Endodermal cell (in vitro differentiated cells): ENCODE measurements around the gene GGA1. TPM values are rescaled to one million over a fixed set of nuclear protein-coding genes. Genes with fewer than 3 reads are reported as not detected.

ENCODE experiments used
- DNase-seq: peaks from one replicate; pipeline ENCODE4 v3.0.0-alpha.2; 2017
- H3K27ac ChIP-seq: 2 replicates; pipeline ENCODE4 v1.5.1; 2013; ENCODE audit warnings: mild to moderate bottlenecking, low read depth, low read length, moderate library complexity
- H3K27me3 ChIP-seq: 2 replicates; pipeline ENCODE4 v1.6.1; 2013; ENCODE audit warnings: mild to moderate bottlenecking, low read length, moderate library complexity; ENCODE audit not compliant: insufficient read depth, control insufficient read depth, poor library complexity, severe bottlenecking
- H3K36me3 ChIP-seq: 2 replicates; pipeline ENCODE4 v1.7.0; 2013; ENCODE audit warnings: mild to moderate bottlenecking, low read length, moderate library complexity; ENCODE audit not compliant: control insufficient read depth, insufficient read depth
- H3K4me1 ChIP-seq: one replicate; pipeline ENCODE4 v1.7.0; 2013; ENCODE audit warnings: low read length; ENCODE audit not compliant: control insufficient read depth, insufficient read depth
- H3K4me3 ChIP-seq: 2 replicates; pipeline ENCODE4 v1.5.1; 2013; ENCODE audit warnings: mild to moderate bottlenecking, low read length, moderate library complexity
- H3K9ac ChIP-seq: 2 replicates; pipeline ENCODE4 v1.6.1; 2013; ENCODE audit warnings: mild to moderate bottlenecking, low read length, moderate library complexity; ENCODE audit not compliant: poor library complexity, severe bottlenecking; ENCODE audit errors: extremely low read depth
- H3K9me3 ChIP-seq: 2 replicates; pipeline ENCODE4 v1.6.1; 2013; ENCODE audit warnings: mild to moderate bottlenecking, low read length, moderate library complexity; ENCODE audit not compliant: control insufficient read depth
- H3K27ac Mint-ChIP-seq: 2 replicates; pipeline ENCODE4 v1.8.0; 2020; ENCODE audit warnings: mixed read lengths
- H3K27me3 Mint-ChIP-seq: 2 replicates; pipeline ENCODE4 v1.8.0; 2021; ENCODE audit warnings: mild to moderate bottlenecking, mixed read lengths; ENCODE audit not compliant: insufficient read depth
- H3K36me3 Mint-ChIP-seq: 2 replicates; pipeline ENCODE4 v1.8.0; 2020; ENCODE audit warnings: low read depth, mixed read lengths
- H3K4me1 Mint-ChIP-seq: 2 replicates; pipeline ENCODE4 v1.8.0; 2020; ENCODE audit warnings: mixed read lengths
- H3K4me3 Mint-ChIP-seq: 2 replicates; pipeline ENCODE4 v1.8.0; 2020; ENCODE audit warnings: mild to moderate bottlenecking, moderate library complexity, mixed read lengths
- H3K9me3 Mint-ChIP-seq: 2 replicates; pipeline ENCODE4 v1.8.0; 2020; ENCODE audit warnings: mild to moderate bottlenecking, mixed read lengths
- CTCF ChIP-seq: fragments of 200-600 bp; sonication (generic); conservative IDR thresholded peaks from 2 replicates; pipeline ENCODE4 v1.5.0; 2021; ENCODE audit warnings: antibody characterized with exemption, mild to moderate bottlenecking
- WGBS, 2 experiments: methylation state at CpG; one replicate each; pipeline versions ENCODE4 v1.1.5 to v1.1.7; 2013; ENCODE audit warnings: missing lambda C conversion rate in 2 of 2, mixed read lengths in 1 of 2; ENCODE audit not compliant: insufficient coverage in 1 of 2, insufficient read length in 1 of 2; 5-methylcytosine and 5-hydroxymethylcytosine counted together
- total RNA-seq, 2 donors: library from RNA; stranded (reverse); fragmentation: NEBNext Ultra II Directional in 1 of 2; extraction: Animal tissue kit (Norgen Biotek cat#: 25700) in 1 of 2; gene quantifications; 2 replicates in 1 of 2; 3 replicates in 1 of 2; pipeline ENCODE4 v1.2.1, GENCODE V29; 2021

The GGA1 gene
- total RNA-seq, 2 donors from 2014 or later, result 87.5 TPM

DNA sequence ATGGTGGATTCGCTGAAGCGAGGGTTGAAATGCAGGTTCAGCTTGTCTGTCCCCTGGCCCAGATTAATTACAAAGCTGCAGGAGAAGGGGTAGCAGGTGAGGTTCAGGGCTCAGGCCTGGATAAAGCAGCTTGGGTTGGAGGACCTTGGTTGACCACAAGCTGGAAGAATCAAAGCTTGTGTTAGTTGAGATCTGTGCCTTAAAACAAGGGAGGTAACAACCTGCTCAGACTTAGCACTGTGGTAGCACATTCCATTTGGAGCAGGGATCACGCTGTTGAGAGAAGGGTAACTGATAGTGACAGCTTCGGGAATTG is 38.0 kb upstream of the GGA1 start:
- peaks cover 32% of the 10 kb centered on the region for H3K4me1 Mint-ChIP-seq
- no peaks in the 10 kb centered on the region for H3K27me3 Mint-ChIP-seq
- TF ChIP-seq CTCF, result no peak
- Histone ChIP-seq H3K4me1 (peaks cover 37% of the 10 kb centered on the region), H3K4me3 (no peak overlapping the region), H3K27ac (no peak overlapping the region), H3K36me3 (peaks cover 18% of the 10 kb centered on the region), H3K9ac (peak overlapping the region; percentile 13), H3K9me3 (no peaks in the 10 kb centered on the region), H3K27me3 (no peaks in the 10 kb centered on the region)
- WGBS, 2 experiments, result 86 to 100% methylated on average over 1 to 4 of the region's 4 CpGs
- H3K36me3 Mint-ChIP-seq, result peaks cover 15% of the 10 kb centered on the region
- DNase-seq, result no peak
- H3K4me3 Mint-ChIP-seq, result peak overlapping the region; percentile 36
- H3K9me3 Mint-ChIP-seq, result no peaks in the 10 kb centered on the region
- peak overlapping the region; percentile 96 for H3K27ac Mint-ChIP-seq

DNA sequence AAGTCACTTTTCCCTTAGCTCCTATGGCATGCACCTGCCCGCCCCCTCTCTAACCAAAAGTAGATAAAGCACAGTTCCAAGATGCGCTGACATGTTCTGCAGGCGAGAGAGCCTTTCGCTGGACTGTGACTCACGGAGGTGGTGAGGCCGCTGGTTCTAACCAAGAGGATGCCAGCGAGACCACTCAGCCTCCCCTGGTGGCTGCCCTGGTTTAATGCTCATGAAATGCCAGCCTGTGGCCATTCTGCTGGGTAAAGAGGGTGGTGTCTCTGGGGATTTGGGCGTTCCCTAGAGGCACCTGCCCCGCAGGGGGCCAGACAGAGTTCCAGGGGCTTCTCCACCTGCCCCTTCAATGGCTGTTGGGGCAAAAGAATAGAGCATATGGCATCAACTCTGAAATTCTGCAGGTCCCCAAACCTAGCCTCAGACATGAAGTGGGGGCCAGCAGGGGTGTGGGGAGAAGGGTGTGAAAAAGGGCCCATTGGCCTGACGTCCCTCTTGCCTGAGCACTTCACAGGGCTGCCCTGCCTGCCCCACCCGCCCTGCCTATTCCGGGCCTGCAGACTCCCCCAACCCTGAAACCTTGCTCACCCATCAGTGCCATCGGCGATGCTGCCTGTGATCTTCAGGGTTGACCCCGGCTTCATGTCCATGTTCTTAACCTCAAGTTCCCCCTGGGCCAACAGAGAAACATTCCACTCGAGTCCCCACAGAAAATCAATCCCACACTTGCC is 37.2 kb upstream of the GGA1 start:
- Histone ChIP-seq H3K4me3 (no peak overlapping the region), H3K36me3 (peaks cover 15% of the 10 kb centered on the region), H3K9ac (no peak overlapping the region), H3K4me1 (peaks cover 37% of the 10 kb centered on the region), H3K27ac (no peak overlapping the region), H3K9me3 (no peaks in the 10 kb centered on the region), H3K27me3 (no peaks in the 10 kb centered on the region)
- Mint-ChIP-seq H3K36me3 (peaks cover 11% of the 10 kb centered on the region), H3K27me3 (no peaks in the 10 kb centered on the region), H3K4me3 (no peak overlapping the region), H3K4me1 (peaks cover 30% of the 10 kb centered on the region), H3K27ac (peak overlapping the region; percentile 96), H3K9me3 (no peaks in the 10 kb centered on the region)
- DNase-seq, result no peak
- WGBS, 2 experiments, result 82 to 90% methylated on average over 13 to 16 of the region's 16 CpGs
- peak; percentile 41 for TF ChIP-seq CTCF

DNA sequence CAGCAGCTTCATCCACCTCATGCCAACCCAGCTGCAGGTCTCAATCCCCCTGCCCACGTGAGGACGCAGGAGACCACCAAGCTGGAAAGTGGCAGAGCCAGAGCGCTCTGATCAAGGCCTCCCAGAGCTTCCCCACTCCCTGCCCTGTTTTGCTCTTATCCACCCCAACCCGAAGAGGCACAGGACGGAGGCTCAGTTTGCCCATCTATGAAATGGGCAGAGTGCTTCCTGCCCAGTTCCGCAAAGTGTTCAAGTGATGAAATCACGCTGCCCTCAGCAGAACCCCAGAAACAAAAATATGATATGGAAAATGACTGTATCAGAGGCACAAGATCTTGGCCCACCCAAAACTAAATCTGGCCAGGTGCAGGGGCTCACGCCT is 36.7 kb upstream of the GGA1 start:
- Histone ChIP-seq H3K4me3 (no peak overlapping the region), H3K4me1 (peaks cover 37% of the 10 kb centered on the region), H3K27ac (no peak overlapping the region), H3K9me3 (no peaks in the 10 kb centered on the region), H3K27me3 (no peaks in the 10 kb centered on the region), H3K9ac (no peak overlapping the region), H3K36me3 (peaks cover 9% of the 10 kb centered on the region)
- H3K9me3 Mint-ChIP-seq, result no peaks in the 10 kb centered on the region
- no peaks in the 10 kb centered on the region for H3K27me3 Mint-ChIP-seq
- peaks cover 31% of the 10 kb centered on the region for H3K4me1 Mint-ChIP-seq
- WGBS, 2 experiments, result 93 to 94% methylated on average over 3 to 8 of the region's 8 CpGs
- DNase-seq, result no peak
- peak overlapping the region; percentile 55 for H3K27ac Mint-ChIP-seq
- H3K36me3 Mint-ChIP-seq, result peaks cover 8% of the 10 kb centered on the region
- no peak overlapping the region for H3K4me3 Mint-ChIP-seq
- no peak for TF ChIP-seq CTCF
